ENCODE data around the gene PLPP4.

PLPP4 gene

GRCh38 chr10:120477743-120478141 is 20.7 kb downstream of the PLPP4 start:
- H3K9me3 ChIP-seq = no peaks in the 10 kb centered on the region
- no peaks in the 10 kb centered on the region for H3K36me3 ChIP-seq
- no peak overlapping the region for H3K27ac ChIP-seq
- no peaks in the 10 kb centered on the region for H3K4me1 ChIP-seq (ENCODE audit: control insufficient read depth in 1 of 2, insufficient read depth in 1 of 2, low read depth in 1 of 2, low read length in 1 of 2)
- H3K4me3 ChIP-seq (ENCODE audit: low read depth in 1 of 2, low read length in 1 of 2) = no peak overlapping the region
- no peaks in the 10 kb centered on the region for H3K27me3 ChIP-seq
- no peak for TF ChIP-seq CTCF (IDR thresholded peaks at IDR 0.05)

GRCh38 chr10:120478386-120478785 is 21.4 kb downstream of the PLPP4 start:
- H3K4me3 ChIP-seq (ENCODE audit: low read depth in 1 of 2, low read length in 1 of 2) = no peak overlapping the region
- no peaks in the 10 kb centered on the region for H3K9me3 ChIP-seq
- no peaks in the 10 kb centered on the region for H3K36me3 ChIP-seq
- H3K27ac ChIP-seq = no peak overlapping the region
- no peaks in the 10 kb centered on the region for H3K27me3 ChIP-seq
- no peaks in the 10 kb centered on the region for H3K4me1 ChIP-seq (ENCODE audit: control insufficient read depth in 1 of 2, insufficient read depth in 1 of 2, low read depth in 1 of 2, low read length in 1 of 2)
- no peak for TF ChIP-seq CTCF (IDR thresholded peaks at IDR 0.05)

DNA sequence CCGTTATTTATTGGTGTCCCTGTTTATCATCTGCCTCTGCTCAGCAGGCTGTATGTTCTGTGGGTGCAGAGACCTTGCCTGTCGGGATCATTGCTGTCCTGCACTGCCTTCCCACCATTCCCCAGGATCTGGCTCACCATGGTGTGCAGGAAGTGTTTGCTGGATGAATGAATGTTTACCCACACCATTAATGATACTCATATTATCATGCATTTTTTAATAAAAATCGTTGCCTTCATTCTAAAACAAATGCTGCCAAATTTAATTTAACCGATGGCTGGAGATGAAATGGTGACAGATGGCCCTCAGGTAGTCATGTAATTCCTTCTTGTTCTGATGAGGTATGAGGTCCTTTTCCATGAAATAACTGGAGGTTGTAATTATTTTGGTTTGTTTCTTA is 22.5 kb downstream of the PLPP4 start:
- H3K9me3 ChIP-seq = no peaks in the 10 kb centered on the region
- no peak overlapping the region for H3K4me3 ChIP-seq (ENCODE audit: low read depth in 1 of 2, low read length in 1 of 2)
- H3K27ac ChIP-seq = no peak overlapping the region
- no peaks in the 10 kb centered on the region for H3K36me3 ChIP-seq
- H3K4me1 ChIP-seq (ENCODE audit: control insufficient read depth in 1 of 2, insufficient read depth in 1 of 2, low read depth in 1 of 2, low read length in 1 of 2) = no peaks in the 10 kb centered on the region
- no peaks in the 10 kb centered on the region for H3K27me3 ChIP-seq
- TF ChIP-seq CTCF (IDR thresholded peaks at IDR 0.05) = no peak

- no peaks in the 10 kb centered on the region for H3K27me3 ChIP-seq
- no peaks in the 10 kb centered on the region for H3K36me3 ChIP-seq
- H3K4me3 ChIP-seq (ENCODE audit: low read depth in 1 of 2, low read length in 1 of 2) = no peak overlapping the region
- TF ChIP-seq CTCF (IDR thresholded peaks at IDR 0.05) = no peak
- no peaks in the 10 kb centered on the region for H3K9me3 ChIP-seq
- no peak overlapping the region for H3K27ac ChIP-seq
- no peaks in the 10 kb centered on the region for H3K4me1 ChIP-seq (ENCODE audit: control insufficient read depth in 1 of 2, insufficient read depth in 1 of 2, low read depth in 1 of 2, low read length in 1 of 2)
Observed at GRCh38 chr10:120480065-120480600, 23.1 kb downstream of the PLPP4 start.

GRCh38 chr10:120480848-120481247 is 23.8 kb downstream of the PLPP4 start:
- TF ChIP-seq CTCF (IDR thresholded peaks at IDR 0.05) = no peak

GRCh38 chr10:120483006-120483405 is 26.0 kb downstream of the PLPP4 start:
- TF ChIP-seq CTCF (IDR thresholded peaks at IDR 0.05) = no peak
- no peak overlapping the region for H3K4me3 ChIP-seq (ENCODE audit: low read depth in 1 of 2, low read length in 1 of 2)
- no peak overlapping the region for H3K27ac ChIP-seq
- H3K9me3 ChIP-seq = no peaks in the 10 kb centered on the region
- H3K4me1 ChIP-seq (ENCODE audit: control insufficient read depth in 1 of 2, insufficient read depth in 1 of 2, low read depth in 1 of 2, low read length in 1 of 2) = no peaks in the 10 kb centered on the region
- no peaks in the 10 kb centered on the region for H3K27me3 ChIP-seq
- no peaks in the 10 kb centered on the region for H3K36me3 ChIP-seq

More at GRCh38 chr10:120480848-120481247, 23.8 kb downstream of the PLPP4 start:
- Histone ChIP-seq H3K9me3 (no peaks in the 10 kb centered on the region), H3K4me3 (ENCODE audit: low read depth in 1 of 2, low read length in 1 of 2) (no peak overlapping the region), H3K27ac (no peak overlapping the region), H3K36me3 (no peaks in the 10 kb centered on the region), H3K27me3 (no peaks in the 10 kb centered on the region), H3K4me1 (ENCODE audit: control insufficient read depth in 1 of 2, insufficient read depth in 1 of 2, low read depth in 1 of 2, low read length in 1 of 2) (no peaks in the 10 kb centered on the region)
